Muscle of leg (tissue), 11 donors: Measurements from ENCODE around the gene ZNF83. TPM values are rescaled to one million over a fixed set of nuclear protein-coding genes. Genes with fewer than 3 reads are reported as not detected.
"Not testable (repeated sequence)": the region's sequence is repeated elsewhere in the genome, so short reads cannot be mapped to it uniquely, and the experiment has no call there.

ENCODE experiments used
- DNase-seq: peaks from one replicate; pipeline ENCODE4 v3.0.0; 2013
- H3K27ac ChIP-seq: one replicate; pipeline ENCODE4 v1.5.1; 2013; ENCODE audit warnings: mild to moderate bottlenecking, low read length, control low read depth
- H3K27me3 ChIP-seq: one replicate; pipeline ENCODE4 v1.6.1; 2013; ENCODE audit warnings: low read length; ENCODE audit not compliant: control insufficient read depth, insufficient read depth
- H3K36me3 ChIP-seq: one replicate; pipeline ENCODE4 v1.6.1; 2013; ENCODE audit warnings: low read length; ENCODE audit not compliant: control insufficient read depth, insufficient read depth
- H3K4me1 ChIP-seq: one replicate; pipeline ENCODE4 v1.6.1; 2013; ENCODE audit warnings: low read length; ENCODE audit not compliant: control insufficient read depth, insufficient read depth
- H3K4me3 ChIP-seq: one replicate; pipeline ENCODE4 v1.5.1; 2013; ENCODE audit warnings: low read length, control low read depth
- H3K9me3 ChIP-seq: replicated peaks from 2 replicates; pipeline ENCODE4 v1.6.1; 2013; ENCODE audit warnings: low read depth, low read length; ENCODE audit not compliant: control insufficient read depth
- WGBS: methylation state at CpG from one replicate; pipeline ENCODE4 v1.1.5; 2013; ENCODE audit warnings: missing lambda C conversion rate; ENCODE audit not compliant: insufficient coverage; 5-methylcytosine and 5-hydroxymethylcytosine counted together
- polyA plus RNA-seq, 8 donors: library from polyadenylated mRNA; unstranded; fragments of 120-200 nt; gene quantifications; one replicate each; pipeline versions ENCODE4 v1.2.1 to v1.2.3, GENCODE V29; 2013; ENCODE audit warnings: inconsistent platforms in 1 of 8, low replicate concordance in 1 of 8; ENCODE audit not compliant: insufficient read length in 8 of 8, insufficient read depth in 1 of 8
- total RNA-seq: library from RNA; stranded (reverse); fragments of 120-200 nt; gene quantifications from one replicate; pipeline ENCODE4 v1.2.4, GENCODE V29; 2013

Gene ZNF83
- total and polyA plus RNA-seq, 9 donors: 25.6 to 53.9 (median 38.9) TPM

DNA sequence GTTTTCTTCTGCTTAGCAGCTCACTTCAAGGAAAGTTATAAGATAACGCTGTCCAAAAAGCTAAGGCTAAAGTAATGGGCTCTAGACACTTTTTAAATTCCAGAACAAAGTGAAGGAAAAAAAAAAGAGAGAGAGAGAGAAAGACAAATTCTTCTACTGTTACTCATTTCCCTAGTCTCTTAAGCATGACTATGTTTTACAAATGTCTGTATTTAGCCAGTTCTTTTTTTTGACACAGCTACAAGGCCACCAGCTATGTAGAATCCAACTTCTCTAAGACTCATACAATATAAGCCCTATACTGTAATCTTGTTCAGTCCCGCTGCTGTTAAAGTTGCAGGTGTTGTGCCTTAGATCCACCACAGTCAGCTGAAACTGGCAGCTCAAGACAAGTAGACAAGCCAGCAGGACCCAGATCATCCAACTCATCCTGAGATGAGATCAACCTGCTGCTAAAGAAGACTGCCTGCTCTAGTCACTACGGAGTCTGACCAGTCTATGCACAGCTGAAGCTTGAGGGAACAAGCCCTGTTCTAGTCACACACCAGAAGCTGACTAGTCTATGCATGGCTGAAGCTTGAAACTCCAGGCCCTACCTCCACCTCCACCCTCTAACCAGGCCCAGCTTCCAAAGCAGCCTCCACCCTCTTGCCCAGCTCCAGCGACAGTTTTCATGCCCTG lies 10.3 kb upstream of the ZNF83 start:
- peaks cover 11% of the 10 kb centered on the region for H3K9me3 ChIP-seq
- no peaks in the 10 kb centered on the region for H3K27me3 ChIP-seq
- H3K4me1 ChIP-seq: no peaks in the 10 kb centered on the region
- H3K36me3 ChIP-seq: peaks cover 15% of the 10 kb centered on the region
- H3K4me3 ChIP-seq: no peak overlapping the region
- no peak for DNase-seq
- H3K27ac ChIP-seq: no peak overlapping the region
- 88% methylated on average over 3 of the region's 4 CpGs for WGBS

DNA sequence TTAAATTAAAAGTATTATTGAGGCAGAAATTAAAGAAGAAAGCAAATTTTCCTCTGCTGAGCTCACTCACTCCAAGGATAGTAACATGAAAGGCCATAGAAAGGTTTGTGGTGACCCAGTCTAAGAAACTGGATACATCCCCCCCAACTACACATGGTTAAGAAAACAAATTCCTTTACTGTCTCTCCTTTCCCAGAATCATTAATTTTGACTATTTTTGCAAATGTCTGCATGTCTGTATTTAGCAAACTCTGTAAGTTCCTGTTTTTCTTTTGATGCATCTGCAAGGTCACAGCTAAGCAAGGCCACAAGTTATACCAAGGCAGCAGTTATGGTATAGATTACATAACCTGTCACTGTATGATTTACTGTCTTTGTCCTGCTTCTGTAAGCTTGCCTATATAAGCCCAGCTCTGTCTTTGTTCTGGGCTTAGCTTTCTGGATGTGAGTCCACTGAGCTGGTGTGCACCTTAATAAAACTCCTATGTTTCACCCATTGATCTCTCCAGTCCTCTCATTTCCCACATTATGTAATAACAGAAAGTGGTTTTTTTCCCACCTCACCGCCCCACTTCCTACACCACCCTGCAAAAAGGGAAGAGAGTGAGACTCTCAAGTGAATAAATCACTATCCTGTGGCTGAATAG lies 8.5 kb upstream of the ZNF83 start:
- Histone ChIP-seq H3K4me1 (no peaks in the 10 kb centered on the region), H3K27me3 (no peaks in the 10 kb centered on the region), H3K4me3 (no peak overlapping the region), H3K9me3 (peaks cover 11% of the 10 kb centered on the region), H3K36me3 (peaks cover 9% of the 10 kb centered on the region), H3K27ac (no peak overlapping the region)
- DNase-seq: no peak
- no CpG with 5 or more reads among the region's 1 CpG for WGBS

DNA sequence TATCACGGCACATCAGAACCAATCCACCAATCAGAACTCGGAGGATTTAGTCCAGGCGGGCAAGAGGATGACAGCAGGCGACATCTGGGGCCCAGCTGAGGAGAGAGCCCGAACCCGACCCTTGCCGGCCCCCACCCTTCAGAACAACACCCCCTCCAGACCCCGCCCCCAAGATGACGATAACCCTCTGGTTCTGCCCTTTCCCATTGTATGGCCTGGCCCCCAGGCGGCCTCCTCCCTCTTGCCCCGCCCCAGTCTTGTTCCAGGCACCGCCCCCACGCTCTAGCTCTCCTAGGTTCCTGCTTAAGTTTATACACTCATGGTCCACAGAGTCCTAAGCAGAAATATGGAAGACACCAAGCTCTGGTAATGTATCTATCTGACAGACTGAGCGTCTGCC lies 2.8 kb upstream of the ZNF83 start:
- Histone ChIP-seq H3K27ac (no peak overlapping the region), H3K36me3 (no peaks in the 10 kb centered on the region), H3K27me3 (no peaks in the 10 kb centered on the region), H3K4me3 (no peak overlapping the region), H3K9me3 (no peaks in the 10 kb centered on the region), H3K4me1 (peaks cover 12% of the 10 kb centered on the region)
- WGBS: 16% methylated on average over 8 of the region's 14 CpGs
- peak; percentile 12 for DNase-seq

DNA sequence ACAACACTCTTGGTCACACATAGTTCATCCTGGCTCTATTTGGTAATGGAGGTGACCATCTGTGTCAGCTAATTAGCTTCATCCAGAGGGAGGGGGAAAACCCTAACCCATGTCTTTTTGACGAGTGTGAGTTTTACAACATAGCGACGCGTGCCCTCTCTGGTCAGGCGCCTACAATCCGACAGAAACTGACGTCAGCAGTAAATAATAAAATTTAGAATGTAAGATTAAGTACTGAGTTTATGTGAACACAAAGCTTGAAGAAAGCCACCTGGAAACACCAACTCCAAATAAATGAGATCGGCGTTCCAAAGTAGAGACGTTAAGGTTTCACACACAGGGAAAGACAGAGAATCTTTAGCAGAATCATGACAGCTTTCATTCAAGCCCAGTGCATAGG lies 1.8 kb upstream of the ZNF83 start:
- Histone ChIP-seq H3K4me1 (peaks cover 12% of the 10 kb centered on the region), H3K4me3 (no peak overlapping the region), H3K9me3 (no peaks in the 10 kb centered on the region), H3K27me3 (no peaks in the 10 kb centered on the region), H3K36me3 (peaks cover 3% of the 10 kb centered on the region), H3K27ac (no peak overlapping the region)
- 56% methylated on average over 6 of the region's 10 CpGs for WGBS
- DNase-seq: no peak

DNA sequence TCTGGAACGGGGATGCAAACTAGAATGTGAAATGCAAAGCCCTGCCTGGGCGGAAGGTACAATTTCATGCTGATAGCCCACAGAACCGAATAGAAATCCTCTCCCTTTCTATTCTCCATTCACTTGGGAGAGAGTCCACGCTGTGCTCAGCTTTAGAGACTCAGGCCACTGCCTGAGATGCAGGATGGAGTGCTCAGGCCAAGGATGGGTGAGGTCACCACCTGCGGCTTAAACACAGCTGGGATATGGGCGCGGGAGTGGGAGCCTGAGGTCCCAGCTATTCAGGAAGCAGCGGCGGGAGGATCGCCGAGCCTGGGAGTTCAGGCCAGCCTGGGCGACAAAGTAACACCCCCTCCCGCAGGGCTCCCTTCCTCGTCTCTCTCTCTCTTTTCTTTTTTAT lies 446 bp upstream of the ZNF83 start:
- Histone ChIP-seq H3K27ac (peak overlapping the region; percentile 71), H3K4me3 (peak overlapping the region; percentile 88), H3K36me3 (peaks cover 12% of the 10 kb centered on the region), H3K9me3 (no peaks in the 10 kb centered on the region), H3K4me1 (peaks cover 12% of the 10 kb centered on the region), H3K27me3 (no peaks in the 10 kb centered on the region)
- DNase-seq: no peak
- WGBS: 3% methylated on average over 6 of the region's 14 CpGs

DNA sequence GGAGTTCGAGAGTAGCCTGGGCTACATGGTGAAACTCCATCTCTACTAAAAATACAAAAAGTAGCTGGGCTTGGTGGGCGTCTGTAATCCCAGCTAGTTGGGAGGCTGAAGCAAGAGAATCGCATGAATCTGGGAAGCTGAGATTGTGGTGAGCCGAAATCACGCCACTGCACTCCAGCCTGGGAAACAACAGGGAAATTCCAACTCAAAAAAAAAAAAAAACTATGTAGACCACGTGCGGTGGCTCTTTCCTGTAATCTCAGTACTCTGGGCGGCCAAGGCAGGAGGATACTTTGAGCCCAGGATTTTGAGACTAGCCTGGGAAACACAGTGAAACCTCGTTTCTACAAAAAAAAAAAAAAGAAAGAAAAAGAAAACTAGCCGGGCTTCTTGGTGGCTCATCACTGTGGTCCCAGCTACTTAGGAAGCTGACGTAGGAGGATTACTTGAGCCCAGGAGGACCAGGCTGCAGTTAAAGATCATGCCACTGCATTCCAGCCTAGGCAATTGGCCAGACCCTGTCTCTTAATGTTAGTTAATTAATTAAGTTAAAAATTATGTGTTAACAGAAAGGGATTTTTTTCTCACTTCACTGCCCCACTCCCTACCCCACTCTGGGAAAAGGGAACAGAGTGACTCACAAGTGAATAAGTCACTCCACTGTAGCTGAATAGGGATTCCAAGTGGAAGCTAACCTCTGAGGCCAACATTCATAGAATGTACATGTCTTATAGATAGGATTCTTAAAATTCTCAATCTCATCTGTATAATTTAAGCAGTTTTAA lies 2.2 kb downstream of the ZNF83 start:
- WGBS: 95% methylated on average over 4 of the region's 11 CpGs
- H3K27ac ChIP-seq: no peak overlapping the region

DNA sequence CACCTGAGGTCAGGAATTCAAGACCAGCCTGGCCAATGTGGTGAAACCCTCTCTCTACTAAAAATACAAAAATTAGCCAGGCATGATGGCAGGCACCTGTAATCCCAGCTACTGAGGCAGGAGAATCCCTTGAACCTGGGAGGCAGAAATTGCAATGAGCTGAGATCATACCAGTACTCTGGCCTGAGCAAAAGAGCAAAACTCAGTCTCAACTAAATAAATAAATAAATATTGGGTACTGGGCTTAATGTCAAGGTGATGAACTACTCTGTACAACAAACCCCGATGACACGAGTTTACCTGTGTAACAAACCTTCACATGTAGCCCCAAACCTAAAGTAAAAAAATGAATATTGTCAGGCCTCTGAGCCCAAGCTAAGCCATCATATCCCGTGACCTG lies 10.7 kb downstream of the ZNF83 start:
- H3K27ac ChIP-seq, H3K4me3 ChIP-seq, DNase-seq, H3K9me3 ChIP-seq, H3K4me1 ChIP-seq, H3K36me3 ChIP-seq, H3K27me3 ChIP-seq: not testable (repeated sequence)
- WGBS: 75% methylated on average over 3 of the region's 3 CpGs

More for the DNA sequence above, 2.2 kb downstream of the ZNF83 start:
- no peaks in the 10 kb centered on the region for H3K9me3 ChIP-seq
- no peaks in the 10 kb centered on the region for H3K27me3 ChIP-seq
- peaks cover 16% of the 10 kb centered on the region for H3K36me3 ChIP-seq
- H3K4me1 ChIP-seq: peaks cover 12% of the 10 kb centered on the region
- no peak for DNase-seq
- no peak overlapping the region for H3K4me3 ChIP-seq

DNA sequence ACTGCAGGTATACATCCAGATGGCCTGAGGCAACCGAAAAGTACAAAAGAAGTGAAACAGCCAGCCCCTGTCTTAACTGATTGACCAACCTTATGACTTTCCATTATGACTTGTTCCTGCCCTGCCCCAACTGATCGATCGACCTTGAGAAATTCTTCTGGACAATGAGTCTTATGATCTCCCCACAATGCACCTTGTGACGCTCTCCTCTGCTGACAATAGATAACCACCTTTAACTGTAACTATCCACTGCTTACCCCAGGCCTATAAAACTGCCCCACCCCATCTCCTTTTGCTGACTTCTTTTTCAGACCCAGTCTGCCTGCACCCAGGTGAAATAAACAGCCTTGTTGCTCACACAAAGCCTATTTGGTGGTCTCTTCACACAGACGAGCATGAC lies 11.2 kb downstream of the ZNF83 start:
- H3K9me3 ChIP-seq: no peaks in the 10 kb centered on the region
- no peak for DNase-seq
- peaks cover 7% of the 10 kb centered on the region for H3K36me3 ChIP-seq
- H3K4me3 ChIP-seq: no peak overlapping the region
- H3K27ac ChIP-seq: no peak overlapping the region
- no peaks in the 10 kb centered on the region for H3K4me1 ChIP-seq
- WGBS: 96% methylated on average over 5 of the region's 5 CpGs
- H3K27me3 ChIP-seq: no peaks in the 10 kb centered on the region

DNA sequence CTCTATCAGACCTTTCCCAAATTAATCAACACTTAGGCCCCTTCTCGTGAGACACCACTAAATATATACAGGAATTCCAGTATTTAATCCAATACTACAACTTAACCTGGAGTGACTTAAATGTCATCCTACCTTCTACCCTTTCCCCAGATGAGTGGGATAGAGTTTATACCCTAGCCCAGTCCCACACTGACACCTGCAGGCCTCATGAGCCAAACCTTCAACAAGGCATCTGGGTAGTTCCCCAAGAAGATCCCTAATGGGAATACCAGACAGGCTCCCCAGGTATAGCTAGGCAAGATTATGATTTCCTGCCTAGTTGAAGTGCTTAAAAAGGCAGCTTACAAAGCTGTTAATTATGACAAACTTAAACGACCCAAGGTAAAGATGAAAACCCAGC lies 15.9 kb downstream of the ZNF83 start:
- H3K4me3 ChIP-seq: no peak overlapping the region
- H3K27me3 ChIP-seq: no peaks in the 10 kb centered on the region
- no peaks in the 10 kb centered on the region for H3K4me1 ChIP-seq
- H3K36me3 ChIP-seq: peaks cover 21% of the 10 kb centered on the region
- DNase-seq: no peak
- H3K9me3 ChIP-seq: no peaks in the 10 kb centered on the region
- WGBS: 0% methylated on average over 1 of the region's 2 CpGs
- H3K27ac ChIP-seq: no peak overlapping the region

DNA sequence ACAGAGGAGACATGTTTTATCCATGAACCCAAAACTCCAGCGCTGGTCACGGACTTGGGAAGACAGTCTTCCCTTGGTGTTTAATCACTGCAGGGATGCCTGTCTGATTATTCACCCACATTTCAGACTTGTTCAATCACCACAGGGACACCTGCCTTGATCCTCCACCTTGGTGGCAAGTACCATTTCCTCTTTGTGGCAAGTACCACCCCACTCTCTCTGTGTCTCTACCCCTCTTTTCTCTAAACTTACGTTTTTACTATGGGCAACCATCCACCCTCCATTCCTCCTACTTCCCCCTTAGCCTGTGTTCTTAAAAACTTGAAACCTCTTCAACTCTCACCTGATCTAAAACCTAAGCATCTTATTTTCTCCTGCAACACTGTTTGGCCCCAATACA lies 16.8 kb downstream of the ZNF83 start:
- Histone ChIP-seq H3K27me3 (no peaks in the 10 kb centered on the region), H3K4me3 (no peak overlapping the region), H3K4me1 (no peaks in the 10 kb centered on the region), H3K27ac (no peak overlapping the region), H3K9me3 (no peaks in the 10 kb centered on the region), H3K36me3 (peaks cover 28% of the 10 kb centered on the region)
- 98% methylated on average over 3 of the region's 3 CpGs for WGBS
- DNase-seq: no peak
